Medulla oblongata (tissue), 1 donor: ENCODE measurements around the gene MCM5.
A peak's percentile ranks its signal among the peaks of the same experiment; 100 is the strongest.

Experiments used
- DNase-seq: peaks from one replicate; pipeline ENCODE4 v3.0.0-alpha.2; 2015; ENCODE audit errors: extremely low spot score

MCM5 gene

DNA sequence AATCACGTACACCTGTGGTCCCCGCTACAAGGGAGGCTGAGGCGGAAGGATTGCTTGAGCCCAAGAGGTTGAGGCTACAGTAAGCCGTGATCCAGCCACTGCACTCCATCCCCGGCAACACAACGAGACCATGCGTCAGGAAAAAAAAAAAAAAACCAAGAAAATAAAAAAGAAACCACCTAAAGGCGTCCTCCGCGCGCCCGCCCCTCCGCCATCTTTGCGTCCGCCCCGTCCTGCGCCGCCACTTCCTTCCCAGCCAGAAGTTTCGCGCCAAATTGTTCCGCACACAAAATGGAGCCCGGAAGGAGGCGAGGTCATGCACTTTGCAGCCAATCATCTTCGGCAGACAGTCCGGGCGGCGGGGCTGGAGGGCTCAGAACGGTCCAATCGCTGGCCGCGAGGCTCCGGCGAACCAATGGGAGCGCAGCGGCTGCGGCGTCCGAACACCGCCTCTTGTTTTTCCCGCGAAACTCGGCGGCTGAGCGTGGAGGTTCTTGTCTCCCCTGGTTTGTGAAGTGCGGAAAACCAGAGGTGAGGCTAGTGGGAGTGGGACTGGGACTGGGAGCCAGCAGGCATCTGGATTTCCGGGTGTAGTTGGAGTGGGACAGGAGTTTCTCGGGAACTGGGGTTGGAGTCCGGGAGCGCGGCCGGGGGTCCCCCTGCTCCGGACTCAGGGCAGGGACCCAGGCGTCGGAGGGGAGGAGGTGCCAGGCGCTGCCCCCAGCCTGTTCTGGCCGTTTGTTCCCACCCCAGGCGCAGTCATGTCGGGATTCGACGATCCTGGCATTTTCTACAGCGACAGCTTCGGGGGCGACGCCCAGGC lies at the start of gene MCM5:
TSS of gene MCM5 (plus strand) at position 463 of the 823 bp plus-strand sequence. CDS start at position 762, 299 bp downstream.
- peak; percentile 99 for DNase-seq

DNA sequence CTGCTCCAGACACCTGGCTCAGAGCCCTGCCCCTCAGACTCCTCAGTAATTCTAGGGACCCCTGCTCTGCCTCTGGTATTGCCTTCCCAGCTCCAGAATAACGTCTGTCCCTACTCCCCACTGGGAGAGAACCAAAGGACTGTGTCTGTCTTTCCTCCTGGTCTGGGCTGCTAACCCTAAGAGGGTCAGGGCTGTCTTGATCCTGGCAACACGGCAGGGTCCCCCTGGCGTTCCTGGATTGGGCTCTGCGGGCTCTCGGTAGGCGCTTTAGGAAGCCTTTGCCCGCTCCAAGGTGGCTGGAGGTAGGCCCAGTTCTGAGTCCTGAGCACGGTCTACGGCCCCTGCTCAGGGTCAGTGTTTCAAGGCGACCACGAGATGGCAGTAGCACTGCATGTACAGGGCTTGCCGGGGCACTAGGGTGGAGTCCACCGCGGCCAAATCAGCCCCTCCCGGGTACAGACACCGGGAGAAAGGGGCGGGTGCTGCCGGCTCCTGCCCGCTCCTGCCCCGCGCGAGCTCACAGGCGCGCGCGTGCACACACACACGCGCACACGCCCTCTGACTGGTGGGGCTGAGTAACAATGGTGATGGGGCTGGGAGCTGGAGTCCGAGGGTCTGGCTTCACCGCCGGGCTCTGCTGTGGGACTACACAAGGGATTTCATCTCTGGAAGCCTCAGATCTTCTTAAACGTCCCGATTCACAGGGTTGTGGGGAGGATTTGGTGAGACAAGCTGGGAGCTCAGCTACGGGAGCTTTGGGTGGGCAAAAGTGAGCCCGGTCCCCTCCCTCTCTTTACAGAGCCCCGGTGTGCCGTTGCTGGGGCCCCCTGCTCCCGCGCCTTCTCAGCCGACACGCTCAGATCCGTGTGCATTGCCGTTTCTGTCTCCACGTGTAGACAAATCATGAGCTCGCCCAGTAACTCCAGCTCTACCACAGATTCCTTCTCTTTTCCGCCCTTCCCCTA lies 49.1 kb upstream of the MCM5 start:
- DNase-seq: peak; percentile 92

DNA sequence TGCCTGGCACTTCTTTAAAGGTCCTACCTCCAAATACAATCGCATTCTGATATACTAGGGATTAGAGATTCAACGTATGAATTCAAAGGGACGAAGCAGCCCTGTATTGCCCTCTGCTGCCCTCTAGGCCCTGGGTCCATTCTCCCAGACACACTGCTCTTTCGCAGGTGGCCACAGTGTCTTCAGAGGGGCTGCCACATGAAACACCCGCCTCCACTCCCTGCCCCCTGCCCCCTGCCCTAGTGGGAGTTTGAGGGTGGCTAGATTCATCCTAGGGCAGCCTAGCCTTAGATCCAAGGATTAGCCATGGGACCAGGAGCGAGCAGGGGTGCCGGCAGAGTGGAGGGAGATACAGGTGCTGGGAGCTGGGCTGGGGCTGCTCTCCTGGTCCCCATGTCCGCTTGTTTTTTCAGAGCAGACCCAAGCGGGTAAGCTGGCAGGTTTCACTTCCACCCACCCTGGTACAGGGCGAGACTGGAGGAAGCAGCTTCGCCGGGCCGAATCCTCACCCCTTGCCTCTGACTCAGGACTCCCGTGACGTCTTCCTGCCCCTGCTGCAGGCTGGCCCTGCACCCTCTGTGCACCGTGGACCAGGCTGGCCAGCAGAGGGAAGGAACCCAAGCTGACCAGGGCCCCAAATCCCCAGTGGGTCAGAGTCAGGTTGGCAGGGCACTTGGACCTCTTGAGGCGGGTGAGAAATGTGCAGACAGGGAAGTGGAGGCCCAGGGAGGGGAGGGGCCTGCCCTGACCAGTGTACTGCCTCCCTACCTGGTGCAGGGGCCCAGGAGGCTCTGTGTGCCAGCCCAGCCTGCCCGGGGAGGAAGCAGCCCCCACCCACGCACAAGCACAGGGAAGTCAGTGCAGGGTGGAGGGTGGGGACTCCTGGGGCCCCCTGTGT lies 47.5 kb upstream of the MCM5 start:
- peak; percentile 82 for DNase-seq

DNA sequence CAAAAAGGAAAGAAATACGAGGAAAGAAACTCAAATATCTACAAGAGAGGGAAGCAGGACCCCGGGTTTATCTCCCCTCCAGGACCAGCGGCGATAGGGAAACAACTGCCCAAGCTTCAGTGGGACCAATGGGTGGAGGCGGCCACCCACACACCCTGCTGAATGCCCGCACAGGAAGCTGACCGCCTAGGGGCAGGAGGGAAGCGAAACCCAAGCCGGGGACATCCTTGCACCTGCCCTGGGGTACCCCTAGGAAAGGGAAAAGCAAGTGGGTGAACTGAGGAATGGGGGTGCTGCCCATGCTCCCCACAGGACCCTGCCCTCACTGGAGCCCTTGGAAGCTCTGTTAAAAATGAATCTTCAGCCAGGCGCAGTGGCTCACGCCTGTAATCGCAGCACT lies 46.6 kb upstream of the MCM5 start:
- DNase-seq: peak; percentile 51

DNA sequence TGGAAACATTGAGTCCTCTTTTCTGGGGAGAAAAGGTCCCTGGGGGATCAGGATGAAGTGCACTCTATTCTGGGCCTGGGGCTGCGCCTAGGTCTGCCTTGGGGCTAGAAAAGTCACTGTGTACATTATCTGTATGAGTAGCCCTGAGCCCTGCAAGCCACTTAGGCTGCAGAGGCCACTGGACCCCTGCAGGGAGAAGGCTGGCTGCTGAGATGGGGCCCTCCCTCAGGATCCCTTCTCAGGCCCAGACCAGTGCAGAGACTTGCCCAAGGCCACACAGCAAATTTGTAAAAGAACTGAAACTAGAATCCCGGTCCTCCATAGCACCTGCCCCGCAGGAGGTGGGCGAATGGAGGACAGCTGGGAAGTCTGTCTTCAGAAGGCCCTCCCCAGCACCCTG lies 45.9 kb upstream of the MCM5 start:
- DNase-seq: no peak

DNA sequence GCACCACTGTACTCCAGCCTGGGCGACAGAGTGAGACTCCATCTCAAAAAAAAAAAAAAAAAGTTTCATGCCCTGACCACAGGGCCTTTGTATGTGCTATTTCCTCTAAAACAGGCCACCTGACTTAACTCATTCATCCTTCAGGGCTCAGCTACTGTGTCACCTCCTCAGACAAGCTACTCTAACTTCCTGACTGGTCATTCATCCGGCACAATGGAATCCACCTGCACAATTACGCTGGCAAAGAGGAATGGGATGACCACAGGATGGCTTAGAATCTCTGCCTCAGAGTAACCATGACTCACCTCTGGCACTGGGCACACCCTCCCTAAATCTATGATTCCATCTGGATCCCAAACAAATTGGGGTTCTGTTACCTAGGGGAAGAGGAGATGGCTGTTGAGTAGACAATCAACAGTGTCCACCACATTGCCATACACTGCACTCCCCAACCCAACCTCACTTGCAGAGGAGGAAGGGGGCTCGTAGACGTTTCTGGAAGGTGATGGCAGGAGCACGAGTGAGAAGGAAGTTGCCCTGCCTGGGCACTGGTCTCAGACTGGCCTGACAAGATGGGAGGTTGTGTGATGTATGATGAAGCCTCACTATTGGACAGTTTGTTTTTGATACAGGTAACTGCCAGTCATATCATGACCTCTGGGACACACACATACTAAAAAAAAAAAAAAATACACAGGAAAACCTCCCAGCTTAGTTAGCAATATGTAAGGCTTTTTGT lies 41.9 kb upstream of the MCM5 start:
- no peak for DNase-seq

DNA sequence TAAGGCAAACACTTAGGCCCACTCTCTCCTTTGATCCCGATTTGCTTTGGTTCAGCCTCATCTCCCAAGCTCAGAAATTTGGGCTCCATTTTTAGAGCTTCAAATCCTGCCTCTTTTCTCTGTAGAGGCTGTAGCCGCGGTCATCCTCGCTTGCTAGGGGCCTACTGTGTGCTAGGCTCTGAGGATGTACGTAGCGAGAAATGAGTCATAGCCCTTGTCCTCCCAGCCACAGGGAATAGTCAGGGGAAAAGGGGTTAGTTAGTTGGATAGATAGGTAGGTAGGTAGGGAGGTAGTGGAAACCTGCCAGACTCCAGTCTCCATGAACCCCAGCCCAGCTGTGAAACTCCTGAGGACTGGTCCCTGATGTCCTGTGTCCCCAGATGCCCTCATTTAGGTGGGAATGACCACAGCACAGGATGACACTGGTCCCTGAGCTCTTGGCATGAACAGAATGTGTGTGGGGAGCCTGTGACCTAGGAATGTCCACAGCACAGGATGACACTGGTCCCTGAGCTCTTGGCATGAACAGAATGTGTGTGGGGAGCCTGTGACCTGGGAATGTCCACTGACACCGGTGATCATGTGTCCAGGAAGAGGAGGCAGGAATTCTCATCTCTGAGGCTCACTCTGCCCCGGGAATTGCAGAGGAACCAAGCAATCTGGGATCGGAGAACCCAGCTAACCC lies 40.4 kb upstream of the MCM5 start:
- DNase-seq: no peak

DNA sequence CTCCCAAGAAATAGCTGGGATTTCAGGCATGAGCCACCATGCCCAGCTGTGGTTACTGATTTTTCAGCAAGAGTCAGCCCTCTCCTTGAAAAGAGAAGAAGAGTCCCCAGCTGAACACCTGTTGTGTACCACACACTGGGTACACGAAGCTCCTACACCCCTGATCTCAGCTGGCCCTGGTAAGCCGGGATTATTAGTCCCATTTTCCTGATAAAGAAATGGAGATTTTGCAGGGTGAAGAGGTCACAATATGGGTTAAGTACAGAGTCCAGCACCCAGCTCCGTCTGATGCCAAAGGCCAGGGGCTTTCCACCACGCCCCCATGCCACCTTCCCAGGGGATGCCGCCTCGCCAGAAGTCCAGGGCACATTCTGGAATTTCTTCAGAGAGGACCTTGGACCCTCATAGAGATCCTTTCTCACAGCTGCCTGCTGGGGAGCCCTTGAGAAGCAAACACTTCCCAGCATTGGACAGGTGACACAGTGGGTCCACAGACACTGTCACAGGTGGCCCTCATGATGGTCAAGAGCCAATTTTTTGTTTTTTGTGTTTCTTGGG lies 38.9 kb upstream of the MCM5 start:
- no peak for DNase-seq

DNA sequence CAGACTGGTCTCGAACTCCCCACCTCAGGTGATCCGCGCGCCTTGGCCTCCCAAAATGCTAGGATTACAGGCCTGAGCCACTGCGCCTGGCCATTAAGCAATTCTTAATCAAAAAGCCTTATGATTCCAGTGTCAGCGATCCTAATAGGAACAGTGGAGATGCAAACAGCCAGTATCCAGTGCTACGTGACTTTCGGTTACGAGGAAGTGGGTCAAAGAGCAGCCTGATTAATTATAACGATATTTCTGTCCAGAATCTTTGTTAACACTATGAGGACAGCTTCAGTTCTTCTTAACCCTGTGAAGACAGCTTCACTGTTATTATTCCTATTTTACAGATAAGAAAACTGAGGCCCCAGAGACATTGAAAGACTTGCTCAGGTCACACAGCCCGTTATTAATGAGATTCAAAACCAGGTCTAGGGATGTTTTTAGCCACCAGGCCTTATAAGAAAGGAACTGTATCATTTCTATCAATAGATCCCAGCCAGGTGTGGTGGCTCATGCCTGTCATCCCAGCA lies 36.3 kb upstream of the MCM5 start:
- no peak for DNase-seq

DNA sequence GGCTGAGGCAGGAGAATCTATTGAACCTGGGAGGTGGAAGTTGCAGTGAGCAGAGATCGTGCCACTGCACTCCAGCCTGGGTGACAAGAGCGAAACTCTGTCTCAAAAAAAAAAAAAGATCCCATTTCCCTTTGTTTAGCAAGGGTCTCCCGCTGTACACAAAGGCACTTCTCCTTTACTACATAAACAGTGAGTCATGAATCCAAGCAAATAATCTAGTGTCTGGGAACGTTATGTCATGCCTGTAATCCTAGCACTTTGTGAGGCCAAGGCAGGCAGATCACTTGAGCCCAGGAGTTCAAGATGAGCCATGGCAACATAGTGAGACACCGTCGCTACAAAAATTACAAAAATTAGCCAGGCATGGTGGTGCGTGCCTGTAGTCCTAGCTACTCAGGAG lies 35.7 kb upstream of the MCM5 start:
- DNase-seq: peak; percentile 36

DNA sequence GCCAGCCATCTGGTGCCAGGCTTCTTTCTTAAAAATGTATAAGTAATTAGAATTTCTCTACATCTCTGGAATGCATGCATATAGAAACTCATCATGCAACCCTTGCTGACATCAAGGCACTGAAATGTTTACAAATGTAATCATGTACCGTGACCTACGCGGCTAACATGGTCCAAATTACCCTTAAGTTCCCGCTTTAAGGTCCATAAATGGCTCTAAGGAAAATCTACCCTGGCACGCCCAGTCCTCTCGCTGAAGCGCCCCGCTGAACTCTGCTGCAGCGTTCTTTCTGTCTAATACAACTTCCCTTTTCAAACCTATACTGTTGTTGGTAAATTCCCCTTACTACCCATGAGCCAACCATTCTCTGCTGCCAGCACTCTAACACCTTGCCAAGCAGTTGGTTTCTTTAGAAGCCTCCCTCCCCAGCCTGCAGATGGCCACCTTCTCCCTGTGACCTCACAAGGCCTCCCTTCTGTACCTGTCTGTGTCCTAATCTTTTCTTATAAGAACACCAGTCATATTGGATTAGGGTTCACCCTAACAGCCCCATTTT lies 32.5 kb upstream of the MCM5 start:
- DNase-seq: peak; percentile 43

DNA sequence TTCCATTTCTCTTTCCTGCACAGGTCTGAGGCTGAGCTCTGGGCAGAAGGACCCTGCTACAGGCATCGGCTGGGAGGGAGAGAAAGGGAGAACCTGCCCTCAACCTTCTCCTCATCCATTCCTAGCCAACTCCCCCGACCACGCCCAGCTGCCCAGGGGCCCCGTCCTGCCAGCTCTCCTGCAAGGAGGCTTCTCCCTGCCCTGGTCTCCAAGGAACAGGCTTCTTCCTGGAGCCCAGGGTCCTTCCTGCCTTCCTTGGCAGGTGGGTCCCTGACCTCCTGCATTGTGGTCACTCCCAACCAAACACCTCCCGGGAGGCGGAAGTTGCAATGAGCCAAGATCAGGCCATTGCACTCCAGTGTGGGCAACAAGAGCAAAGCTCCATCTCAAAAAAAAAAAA lies 31.6 kb upstream of the MCM5 start:
- no peak for DNase-seq

DNA sequence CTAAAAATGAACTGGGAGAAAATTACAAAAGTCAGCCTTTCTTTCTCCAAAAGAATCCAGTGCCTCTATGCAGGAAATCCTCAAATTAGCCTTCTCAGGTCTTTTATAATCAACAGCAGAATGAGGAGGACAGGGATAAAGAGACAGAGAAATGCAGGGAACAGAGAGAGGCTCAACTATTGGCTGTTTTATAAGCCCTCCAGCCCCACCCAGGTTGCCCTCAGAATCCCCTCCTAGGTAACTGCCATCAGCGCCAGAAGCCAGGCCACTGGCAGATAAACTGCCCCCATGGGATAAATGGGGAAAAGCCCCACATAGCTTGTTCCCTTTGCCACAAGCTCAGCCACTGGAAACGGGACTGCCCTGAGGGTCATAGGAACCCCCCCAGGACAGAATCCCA lies 29.9 kb upstream of the MCM5 start:
- DNase-seq: no peak

DNA sequence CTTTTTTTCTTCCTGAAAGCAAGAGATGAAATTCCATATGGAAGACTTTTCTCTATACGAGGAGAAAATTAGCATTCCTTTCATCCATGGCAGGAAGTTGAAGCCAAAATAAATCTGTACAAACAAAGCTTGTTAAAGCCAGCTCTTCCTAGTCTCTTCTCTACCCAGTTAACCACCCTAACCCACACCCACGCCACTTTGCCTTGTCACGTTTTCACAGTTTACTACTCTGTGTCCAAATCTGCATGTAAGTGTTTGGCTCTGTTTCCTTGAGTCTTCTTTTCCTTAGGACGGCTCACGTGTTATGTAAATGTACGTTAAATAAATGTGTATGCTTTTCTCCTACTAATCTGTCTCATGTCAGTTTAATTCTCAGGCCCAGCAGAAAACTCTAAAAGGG lies 26.2 kb upstream of the MCM5 start:
- DNase-seq: no peak

DNA sequence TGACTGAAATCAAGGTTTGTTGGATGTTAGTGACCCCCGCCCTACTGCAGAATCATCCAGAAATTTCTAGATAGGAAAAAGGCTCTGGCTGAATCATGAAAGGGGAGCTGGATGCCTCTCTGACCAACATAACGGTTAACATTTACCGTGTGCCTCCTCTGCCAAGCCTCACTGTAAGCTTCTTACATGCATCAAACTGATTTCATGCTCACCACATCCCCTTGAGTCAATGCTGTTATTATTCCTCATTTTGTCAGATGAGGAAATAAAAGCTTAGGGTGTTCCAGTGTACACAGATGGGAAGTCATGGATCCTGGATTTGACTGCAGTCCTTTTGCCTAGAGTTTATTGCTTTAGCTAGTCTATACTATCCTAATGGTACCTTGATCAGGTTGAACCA lies 24.9 kb upstream of the MCM5 start:
- DNase-seq: no peak

DNA sequence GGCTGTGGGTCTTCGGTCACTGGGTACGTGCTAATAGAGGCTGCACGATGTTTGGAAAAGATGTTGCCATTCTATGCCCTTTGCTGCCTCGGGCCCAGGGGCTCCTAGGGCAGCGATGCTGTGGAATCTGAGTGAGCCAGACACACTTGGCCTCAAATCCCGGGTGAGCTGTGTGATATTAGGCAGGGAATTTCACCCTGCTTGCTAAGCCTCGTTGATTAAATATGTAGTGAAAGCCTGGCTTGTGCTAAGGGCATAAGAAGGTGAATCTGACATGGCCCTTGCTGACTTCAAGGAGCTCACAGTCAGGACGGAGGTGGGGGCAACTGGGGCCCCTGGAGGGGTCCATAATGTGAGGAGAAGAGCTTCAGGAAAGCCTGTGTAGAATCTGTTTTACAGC lies 24.4 kb upstream of the MCM5 start:
- DNase-seq: no peak

DNA sequence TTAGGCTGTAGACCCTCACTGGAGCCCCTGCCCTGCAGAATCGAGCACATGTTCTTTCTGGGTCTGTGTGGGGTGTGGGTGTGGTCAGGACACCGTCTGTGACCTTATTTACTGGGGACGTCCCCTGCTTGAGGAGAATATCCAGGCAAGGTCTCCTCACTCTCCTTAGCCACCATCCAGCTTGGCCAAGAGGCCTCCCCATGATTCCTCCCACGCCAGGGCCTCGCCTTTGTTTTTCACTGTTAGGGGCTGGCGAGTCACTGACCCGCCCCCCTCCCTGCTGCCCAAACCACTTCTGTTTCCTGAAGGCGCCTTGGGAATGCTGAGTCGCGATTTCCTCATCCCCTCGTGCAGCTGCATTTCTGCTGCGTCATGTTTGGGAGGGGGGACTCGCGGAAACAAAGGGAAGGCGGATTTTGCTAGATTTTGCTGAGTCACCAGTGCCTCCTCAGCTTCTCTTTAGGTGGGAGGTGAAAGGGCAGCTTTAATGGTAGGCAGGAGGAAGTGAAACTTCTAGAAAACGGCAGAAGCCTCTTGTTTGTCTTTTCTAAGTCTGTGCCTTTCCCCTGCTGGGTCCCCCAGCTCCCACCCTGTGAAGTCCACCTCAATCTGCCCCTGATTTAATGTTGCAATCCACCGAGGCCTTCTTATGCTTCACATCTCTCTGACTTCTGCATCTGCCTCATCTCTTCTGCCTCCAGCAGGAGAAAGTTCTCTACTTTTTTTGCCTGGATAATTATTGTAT lies 23.0 kb upstream of the MCM5 start:
- DNase-seq: peak; percentile 97

DNA sequence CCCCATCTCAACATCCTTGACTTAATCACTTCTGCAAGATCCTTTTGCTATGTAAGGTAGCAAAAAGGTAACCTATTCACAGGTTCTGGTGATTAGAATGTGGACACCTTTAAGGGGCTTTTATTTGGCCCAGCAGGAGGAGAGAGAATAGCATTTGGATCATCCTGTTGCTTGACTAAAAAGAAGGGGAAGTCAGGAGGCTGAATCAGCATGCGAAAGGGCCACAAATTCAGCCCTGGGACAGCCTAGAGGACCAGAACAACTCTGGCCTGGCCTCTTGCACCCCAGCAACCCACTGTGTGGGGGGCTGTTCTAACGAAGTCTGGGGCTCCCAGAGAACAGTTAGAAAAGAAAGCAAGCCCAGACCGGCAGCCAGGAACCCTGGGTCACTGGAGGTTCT lies 22.2 kb upstream of the MCM5 start:
- peak; percentile 46 for DNase-seq

DNA sequence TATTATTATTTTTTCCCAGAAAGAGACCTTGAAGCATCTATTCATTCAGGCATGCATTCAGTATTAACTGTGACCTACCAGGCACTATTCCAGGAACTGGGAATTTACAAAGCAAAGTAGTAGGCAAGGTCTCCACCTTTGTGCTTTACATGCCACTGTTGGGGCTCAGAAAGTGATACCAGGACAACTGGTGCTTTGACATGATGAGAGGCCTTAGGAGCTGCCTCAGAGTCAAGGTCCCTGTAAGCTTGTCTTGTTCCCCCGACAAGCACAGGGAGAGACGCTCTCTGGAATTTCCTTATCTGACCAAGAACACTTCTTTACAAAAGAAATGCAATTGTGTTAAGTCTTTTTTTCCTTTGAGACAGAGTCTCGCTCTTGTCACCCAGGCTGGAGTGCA lies 21.3 kb upstream of the MCM5 start:
- no peak for DNase-seq
